HG03108 (cell line): Measurements from ENCODE around the gene ANKRD31.
"Not testable (repeated sequence)": the region's sequence is repeated elsewhere in the genome, so short reads cannot be mapped to it uniquely, and the experiment has no call there.

Source experiments
- ATAC-seq: cut with Tn5 transposase; IDR thresholded peaks from one replicate; pipeline ENCODE4 v1.9.1; 2021; ENCODE audit warnings: moderate library complexity; ENCODE audit not compliant: unreplicated experiment

The ANKRD31 gene

DNA sequence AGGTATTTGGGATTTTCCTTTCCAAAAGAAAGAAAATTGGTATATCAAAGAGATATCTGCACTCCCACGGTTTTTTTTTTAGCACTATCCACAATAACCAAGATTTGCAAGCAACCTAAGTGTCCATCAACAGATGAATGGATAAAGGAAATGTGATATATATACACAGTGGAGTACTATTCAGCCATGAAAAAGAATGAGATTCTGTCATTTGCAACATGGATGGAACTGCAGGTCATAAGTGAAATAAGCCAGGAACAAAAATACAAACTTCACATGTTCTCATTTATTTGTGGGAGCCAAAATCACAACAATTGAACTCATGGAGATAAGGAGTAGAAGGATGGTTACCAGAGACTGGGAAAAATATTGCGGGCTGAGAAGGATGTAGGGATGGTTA is 9.8 kb downstream of the ANKRD31 start:
- no peak for ATAC-seq

DNA sequence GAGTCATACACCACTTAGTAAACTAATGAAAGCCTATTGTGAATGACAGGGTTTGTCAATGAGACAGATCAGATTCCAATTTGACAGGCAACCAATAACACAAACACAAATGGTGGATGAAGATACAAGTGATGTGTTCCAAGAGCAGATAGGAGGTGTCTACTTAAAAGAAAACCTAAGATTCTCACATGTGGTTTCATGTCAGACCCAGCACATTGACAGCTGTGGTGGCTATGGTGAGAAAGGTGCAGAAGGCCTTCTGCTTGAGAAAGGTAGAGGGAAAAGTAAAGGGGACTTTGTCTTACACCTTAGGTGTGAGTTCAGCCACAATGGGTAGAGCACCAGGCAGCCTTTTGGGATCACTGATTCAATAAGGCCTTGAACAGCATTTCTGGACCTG is 11.2 kb downstream of the ANKRD31 start:
- ATAC-seq = no peak

DNA sequence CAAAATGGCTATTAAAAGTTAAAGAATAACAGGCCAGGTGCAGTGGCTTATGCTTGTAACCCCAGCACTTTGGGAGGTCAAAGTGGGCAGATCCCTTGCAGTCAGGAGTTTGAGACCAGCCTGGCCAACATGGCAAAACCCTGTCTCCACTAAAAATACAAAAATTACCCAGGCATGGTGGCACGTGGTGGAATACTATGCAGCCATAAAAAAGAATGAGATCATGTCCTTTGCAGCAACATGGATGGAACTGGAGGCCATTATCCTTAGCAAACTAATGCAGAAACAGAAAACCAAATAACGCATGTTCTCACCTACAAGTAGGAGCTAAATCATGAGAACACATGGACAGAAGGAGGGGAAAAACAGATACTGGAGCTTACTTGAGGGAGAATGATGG is 15.9 kb downstream of the ANKRD31 start:
- not testable (repeated sequence) for ATAC-seq

DNA sequence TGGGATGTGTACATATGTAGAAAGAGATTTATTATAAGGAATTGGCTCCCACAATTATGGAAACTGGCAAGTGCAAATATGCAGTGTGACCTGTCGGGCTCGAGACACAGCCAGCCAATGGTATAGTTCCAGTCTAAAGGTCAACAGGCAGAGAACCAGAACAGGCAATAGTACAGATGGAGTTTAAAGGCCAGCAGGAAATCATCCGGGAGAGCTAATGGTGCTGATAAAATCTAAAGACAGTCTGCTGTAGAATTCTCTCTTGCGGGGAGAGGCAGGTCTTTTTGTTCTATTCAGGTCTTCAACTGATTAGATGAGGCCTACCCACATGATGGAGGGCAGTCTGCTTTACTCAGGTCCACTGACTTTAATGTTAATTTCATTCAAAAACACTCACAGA is 21.8 kb downstream of the ANKRD31 start:
- ATAC-seq = no peak

DNA sequence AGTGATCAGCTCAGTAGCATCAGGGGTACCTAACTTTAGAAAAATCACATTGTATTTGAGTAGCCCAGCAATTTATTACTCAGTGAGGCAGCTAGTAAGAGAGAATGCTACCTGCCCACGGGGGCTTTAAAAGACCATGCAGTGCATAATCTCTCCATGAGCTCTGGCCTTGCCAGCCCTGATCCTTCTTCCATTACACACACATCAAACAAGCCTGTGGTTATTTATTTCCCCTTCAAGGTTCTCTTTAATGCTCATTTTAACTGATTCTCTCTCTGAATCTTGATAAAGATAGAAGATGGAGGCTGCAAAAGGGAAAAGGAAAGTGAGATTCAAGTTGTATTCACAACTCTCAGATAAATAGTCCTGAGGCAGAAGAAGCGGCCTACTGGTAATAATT is 22.3 kb downstream of the ANKRD31 start:
- ATAC-seq = no peak

DNA sequence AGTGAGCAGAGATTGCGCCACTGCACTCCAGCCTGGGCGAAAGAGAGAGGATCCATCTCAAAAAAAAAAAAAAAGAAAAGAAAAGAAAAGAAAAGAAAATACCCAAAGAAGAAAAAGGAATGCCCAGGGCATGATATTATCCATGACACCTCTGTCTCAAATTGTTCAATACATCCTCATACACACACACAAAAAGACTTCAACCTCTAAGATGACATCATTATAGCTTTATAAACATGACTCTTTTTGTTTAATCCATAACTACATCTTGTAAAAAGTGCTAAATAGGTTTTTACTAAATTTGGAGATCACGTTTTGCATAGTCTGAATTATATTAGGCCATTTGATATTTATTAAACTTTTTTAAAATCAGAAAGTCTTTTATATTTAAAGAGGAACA is 33.1 kb downstream of the ANKRD31 start:
- no peak for ATAC-seq

DNA sequence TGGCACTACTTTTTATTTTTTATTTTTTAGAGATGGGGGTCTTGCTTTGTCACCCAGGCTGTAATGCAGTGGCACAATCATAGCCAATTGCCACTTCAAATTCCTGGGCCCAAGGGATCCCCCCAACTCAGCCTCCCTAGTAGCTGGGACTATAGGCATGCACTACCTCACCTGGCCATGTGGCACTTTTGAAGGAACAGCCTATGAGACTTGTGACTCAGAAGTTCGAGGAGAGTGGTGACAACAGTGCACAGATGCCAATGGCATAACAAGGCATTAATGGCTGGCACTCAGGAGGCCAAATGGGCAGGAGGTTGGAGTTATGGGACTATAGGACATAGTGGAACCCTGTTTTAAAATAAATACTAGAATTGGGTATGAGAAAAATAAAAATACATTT is 33.7 kb downstream of the ANKRD31 start:
- no peak for ATAC-seq

DNA sequence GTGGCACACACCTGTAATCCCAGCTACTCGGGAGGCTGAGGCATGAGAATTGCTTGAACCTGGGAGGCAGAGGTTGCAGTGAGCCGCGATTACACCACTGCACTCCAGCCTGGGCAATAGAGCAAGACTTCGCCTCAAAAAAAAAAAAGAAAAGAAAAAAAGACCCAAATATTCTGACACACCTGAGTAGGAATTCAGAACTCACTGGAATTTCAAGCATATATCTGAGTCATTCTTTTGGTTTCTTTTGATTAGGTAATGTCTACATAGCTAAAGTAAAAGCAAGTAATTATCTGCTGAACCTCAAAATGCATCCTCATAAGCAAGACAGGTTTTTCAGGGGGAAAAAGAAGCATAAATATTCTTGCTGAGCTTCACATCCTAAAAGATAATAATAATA is 35.9 kb downstream of the ANKRD31 start:
- ATAC-seq = no peak

DNA sequence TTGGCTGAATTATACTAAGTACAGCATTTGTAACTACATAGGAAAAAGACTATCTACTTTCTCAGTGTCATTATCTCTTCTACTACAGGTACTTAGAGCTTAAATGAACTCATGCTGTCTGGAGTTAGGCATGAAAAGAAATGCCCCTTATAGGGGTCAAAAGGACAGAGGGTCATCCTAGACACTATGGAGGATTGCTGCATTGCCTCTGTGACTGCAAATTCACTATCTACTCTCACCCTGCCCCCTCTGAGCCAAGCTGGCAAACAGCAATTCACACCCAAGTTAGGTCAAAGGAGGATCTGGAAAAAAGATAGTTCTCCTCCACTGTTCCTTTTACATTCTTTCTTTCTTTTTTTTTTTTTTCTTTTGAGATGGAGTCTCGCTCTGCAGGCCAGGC is 36.7 kb downstream of the ANKRD31 start:
- no peak for ATAC-seq

DNA sequence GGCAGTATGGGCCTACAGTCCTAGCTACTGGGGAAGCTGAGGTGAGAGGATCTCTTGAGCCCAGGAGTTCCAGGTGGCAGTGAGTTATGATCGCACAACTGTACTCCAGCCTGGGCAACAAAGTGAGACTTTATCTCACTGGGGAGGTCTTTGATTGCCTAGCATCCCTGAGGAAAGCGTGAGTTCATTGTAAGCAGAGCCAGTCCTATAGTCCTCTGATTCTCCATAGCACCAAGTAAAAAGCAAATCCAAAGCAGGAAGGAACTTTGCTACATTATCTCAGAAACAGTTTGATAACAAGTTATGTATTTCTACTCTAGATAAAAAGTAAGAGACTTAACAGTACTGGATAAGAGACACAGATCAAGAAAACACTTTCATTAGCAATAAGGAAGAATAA is 37.6 kb downstream of the ANKRD31 start:
- no peak for ATAC-seq

DNA sequence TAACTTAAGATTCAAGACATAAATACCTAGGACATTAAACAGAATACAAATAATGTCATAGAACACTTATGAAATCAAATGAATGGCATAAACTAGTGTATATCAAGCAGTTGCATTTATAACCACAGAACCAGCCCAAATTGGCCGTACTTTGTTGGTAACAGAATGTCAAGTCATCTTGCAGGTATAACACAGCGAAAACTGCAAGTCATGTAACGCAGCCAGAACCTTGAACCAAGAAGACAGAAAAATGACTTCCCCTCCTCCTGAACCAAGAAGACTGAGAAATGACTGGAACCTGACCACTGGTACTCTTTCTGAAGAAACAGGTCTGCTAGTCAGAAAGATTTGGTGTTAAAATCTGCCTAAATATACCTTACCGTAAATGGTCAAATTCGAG is 38.9 kb downstream of the ANKRD31 start:
- no peak for ATAC-seq

DNA sequence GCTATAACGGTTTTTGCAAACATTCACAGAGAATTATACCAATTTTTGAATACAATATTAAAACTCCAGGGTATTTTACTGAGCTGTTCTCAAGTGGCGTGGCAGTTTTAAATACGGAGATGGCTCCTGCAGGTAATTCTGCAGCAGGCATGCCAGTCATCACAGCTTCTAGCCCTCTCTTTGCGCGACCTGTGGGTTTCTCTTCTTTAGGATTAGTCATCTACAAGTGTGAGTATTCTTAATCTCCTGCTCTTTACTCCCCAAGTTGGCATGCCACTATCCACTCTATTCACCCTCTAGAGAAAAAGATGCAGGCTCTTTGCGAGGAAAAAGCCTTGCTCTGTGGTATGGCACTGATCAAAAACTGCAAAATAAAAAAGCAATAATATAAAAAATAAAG is 43.9 kb downstream of the ANKRD31 start:
- ATAC-seq = no peak

DNA sequence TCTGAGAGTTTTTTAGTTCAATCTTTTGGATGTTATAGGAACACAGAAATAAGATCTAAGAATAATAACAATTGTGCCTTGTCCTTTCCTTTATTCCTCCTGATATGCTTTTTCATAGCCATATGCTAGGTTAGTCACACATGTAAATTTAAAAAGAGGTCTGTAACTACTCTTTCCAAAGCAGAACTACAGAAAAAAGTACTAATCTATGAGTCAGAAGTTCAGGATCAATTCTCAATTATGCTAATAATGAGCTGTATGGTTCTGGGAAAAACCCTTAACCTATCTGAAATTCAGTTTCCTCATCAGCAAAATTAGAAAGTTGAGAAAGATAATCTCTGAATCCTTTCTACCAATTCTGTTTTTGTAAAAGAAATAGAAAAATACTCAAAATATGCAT is 44.4 kb downstream of the ANKRD31 start:
- ATAC-seq = no peak

DNA sequence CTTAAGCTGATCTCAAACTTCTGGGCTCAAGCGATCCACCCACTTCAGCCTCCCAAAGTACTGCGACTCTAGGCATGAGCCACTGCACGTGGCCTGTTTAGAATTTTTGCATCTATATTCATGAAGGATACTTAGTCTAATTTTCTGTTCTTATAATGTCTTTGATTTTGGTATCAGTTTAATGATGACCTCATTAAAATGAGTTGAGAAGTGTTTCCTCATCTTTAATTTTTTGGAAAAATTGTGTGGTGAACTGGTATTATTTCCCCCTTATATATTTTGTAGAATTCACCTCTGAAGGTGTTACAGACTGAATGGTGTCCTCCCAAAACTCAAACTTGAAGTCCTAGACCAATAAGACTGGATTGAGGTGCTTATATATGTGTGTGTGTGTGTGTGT is 46.5 kb downstream of the ANKRD31 start:
- ATAC-seq = no peak

DNA sequence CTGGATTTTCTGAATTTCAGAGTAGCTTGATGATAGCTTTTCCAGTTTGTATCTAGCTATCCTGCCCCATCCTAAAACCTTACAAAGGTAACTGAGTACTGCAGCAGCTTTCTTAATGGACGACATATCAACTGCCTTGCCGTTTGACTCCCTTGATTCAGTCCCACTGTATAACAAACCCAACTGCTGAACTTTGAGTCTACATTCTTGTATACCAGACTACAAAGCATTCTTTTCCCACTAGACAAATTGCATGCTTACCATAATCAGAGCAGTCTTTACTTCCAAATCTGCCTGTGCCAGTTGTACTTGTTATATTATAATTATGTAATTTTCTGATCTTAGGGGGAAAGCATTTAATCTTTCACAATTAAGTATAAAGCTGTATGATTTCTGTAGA is 47.3 kb downstream of the ANKRD31 start:
- ATAC-seq = no peak

DNA sequence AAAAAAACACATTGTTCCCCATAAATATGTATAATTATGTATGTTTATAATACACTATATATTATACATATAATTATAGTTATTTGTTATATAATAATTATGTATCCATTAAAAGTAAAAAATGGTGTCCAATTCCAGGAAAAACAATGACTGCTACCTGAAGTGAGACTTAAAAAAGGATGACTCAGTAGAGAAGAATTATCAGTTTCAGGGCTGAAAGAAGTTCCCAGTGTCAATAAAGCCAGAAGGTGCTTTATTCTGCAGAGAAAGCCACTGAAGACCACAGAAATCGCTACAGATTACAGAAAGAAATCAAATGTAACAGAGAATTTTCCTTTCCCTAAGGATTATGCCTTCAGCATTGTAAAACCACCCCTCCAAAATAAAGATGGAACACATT is 50.9 kb downstream of the ANKRD31 start:
- no peak for ATAC-seq

DNA sequence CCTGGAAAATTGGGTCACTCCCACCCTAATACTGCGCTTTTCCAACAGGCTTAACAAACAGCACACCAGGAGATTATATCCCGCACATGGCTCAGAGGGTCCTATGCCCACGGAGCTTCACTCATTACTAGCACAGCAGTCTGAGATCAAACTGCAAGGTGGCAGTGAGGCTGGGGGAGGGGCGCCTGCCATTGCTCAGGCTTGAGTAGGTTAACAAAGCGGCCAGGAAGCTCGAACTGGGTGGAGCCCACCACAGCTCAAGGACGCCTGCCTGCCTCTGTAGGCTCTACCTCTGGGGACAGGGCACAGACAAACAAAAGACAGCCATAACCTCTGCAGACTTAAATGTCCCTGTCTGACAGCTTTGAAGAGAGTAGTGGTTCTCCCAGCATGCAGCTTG is 60.7 kb downstream of the ANKRD31 start:
- not testable (repeated sequence) for ATAC-seq

DNA sequence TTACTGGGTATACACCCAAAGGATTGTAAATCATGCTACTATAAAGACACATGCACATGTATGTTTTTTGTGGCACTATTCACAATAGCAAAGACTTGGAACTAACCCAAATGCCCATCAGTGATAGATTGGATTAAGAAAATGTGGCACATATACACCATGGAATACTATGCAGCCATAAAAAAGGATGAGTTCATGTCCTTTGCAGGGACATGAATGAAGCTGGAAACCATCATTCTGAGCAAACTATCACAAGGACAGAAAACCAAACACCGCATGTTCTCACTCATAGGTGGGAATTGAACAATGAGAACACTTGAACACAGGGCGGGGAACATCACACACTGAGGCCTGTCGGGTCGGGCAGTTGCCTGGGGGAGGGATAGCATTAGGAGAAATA is 61.8 kb downstream of the ANKRD31 start:
- ATAC-seq = not testable (repeated sequence)

DNA sequence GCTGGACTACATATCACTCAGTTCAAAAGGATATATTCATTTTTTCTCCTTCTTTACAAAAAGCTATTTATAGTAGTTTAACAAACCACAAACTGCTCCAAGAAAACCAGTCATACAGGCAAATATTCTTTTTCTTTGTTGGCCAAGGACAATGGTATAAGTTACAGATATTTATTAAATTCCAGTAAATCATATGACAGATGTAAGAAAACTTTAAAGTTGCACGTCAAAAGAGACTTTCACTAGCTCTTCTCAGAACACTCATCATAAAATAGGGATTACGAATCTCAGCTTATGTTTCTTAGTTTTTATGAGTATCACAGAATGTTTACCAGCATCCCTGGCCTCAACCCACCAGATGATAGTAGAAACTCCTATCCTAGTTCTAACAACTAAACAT is 67.2 kb downstream of the ANKRD31 start:
- no peak for ATAC-seq

DNA sequence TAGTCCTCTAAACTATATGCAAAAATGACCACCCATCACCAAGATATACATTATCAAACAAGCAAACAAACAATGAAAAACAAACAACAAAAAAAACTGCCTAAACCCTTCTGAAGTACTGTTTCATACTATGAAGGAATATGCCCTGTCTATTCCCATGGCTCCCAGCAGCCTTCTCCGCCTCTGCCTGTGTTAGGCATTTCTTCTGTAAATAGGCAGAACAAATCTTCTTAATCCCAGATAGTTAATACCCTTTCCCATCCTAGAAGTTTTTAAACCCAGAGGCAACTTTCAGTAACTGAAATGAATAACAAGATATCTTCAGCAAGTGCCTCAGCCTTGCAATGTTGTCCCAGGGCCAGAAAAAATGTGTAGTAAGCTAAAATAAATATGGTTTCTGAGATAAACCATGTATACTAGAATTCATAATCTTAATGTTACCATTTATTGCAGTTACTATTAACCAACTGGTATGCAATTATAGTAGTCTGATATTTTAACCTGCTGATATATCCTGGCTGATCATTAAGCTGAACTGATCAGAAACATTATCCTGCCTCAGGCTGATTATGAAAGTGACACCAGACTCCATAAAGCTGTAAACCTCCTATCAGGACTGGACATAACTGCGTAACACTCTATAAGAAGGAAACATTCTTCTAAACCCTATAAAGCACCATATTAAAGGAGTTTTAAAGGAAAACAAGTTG is 68.5 kb downstream of the ANKRD31 start:
- ATAC-seq = no peak

DNA sequence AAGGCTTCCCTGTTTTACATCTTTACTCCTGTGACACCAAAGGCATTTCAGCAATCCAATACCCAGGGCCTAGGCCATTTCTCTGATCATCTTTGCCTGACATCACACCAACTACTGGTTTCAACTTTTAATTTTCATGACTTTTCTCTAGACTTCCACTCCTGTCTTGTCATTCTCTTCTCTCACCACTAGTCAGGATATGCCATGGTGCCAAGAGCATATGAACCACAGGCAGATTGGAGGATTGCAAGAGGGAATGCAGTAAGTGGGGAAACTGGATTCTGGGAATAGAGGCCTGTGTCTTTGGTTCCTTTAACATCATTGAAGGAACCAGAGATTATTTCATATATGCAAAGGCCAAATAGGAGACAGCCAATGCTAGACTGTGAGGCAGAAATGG is 69.3 kb downstream of the ANKRD31 start:
- ATAC-seq = no peak

DNA sequence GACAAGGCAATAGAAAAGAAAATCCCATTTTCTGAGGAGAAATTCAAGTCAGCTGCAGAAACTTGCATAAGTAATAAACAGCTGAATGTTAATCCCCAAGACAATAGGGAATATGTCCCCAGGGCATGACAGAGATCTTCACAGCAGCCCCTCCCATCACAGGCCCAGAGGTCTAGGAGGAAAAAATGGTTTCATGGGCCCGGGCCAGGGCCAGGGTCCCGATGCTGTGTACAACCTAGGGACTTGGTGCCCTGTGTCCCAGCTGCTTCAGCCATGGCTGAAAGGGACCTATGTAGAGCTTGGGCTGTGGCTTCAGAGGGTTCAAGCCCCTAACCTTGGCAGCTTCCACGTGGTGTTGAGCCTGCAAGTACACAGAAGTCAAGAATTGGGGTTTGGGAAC is 75.2 kb downstream of the ANKRD31 start:
- ATAC-seq = not testable (repeated sequence)

DNA sequence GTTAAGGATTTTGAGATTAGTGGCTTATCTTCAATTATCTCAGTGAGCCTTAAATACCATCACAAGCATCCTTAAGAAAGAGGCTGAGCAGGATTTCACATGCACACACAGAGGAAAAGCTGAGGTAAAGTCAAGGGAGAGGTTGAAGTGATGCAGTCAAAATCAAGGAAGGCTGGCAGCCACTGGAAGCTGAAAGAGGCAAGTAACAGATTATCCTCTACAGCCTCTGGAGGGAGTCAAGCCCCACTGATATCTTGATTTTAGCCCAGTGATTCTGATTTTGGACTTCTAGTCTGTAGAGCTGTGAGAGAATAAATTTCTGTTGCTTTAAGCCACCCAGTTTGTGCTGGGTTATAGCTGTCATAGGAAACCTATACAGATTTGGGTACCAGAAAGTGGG is 80.1 kb downstream of the ANKRD31 start:
- no peak for ATAC-seq
